ENCODE measurements around the gene UBA1.

DNA sequence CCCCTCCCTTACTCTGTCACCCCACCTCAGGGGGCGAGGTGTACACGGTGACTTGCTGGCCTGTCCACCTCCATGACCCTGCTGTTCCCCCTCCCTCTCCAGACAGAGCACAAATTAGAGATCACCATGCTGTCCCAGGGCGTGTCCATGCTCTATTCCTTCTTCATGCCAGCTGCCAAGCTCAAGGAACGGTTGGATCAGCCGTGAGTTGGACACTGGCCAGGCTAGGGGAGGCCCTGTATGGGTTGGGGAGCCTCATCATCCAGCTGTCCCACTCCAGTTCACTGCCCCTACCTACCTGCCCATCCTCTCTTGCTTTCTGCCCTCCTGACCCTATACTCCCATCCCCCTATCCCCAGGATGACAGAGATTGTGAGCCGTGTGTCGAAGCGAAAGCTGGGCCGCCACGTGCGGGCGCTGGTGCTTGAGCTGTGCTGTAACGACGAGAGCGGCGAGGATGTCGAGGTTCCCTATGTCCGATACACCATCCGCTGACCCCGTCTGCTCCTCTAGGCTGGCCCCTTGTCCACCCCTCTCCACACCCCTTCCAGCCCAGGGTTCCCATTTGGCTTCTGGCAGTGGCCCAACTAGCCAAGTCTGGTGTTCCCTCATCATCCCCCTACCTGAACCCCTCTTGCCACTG lies 20.9 kb downstream of the UBA1 start:
- TF ChIP-seq EP300 (IDR thresholded peaks at IDR 0.05) (no peak), POLR2A (IDR thresholded peaks at IDR 0.05) (no peak)
